OCI-LY1 (cell line): Measurements from ENCODE around the gene E2F4.

ENCODE experiments used
- H2AFZ ChIP-seq: fragments of 200-600 bp; sonication (generic), shearing (Covaris generic); 2 replicates; pipeline ENCODE4 v1.6.0; 2014; ENCODE audit warnings: antibody characterized with exemption, mild to moderate bottlenecking, low read length
- H3F3A ChIP-seq: fragments of 200-600 bp; sonication (generic), shearing (Covaris generic); 2 replicates; pipeline ENCODE4 v1.6.0; 2014; ENCODE audit warnings: mild to moderate bottlenecking, antibody characterized with exemption, low read length, moderate library complexity; ENCODE audit not compliant: insufficient read depth
- H3K27ac ChIP-seq: fragments of 200-600 bp; sonication (generic); 2 replicates; pipeline ENCODE4 v1.5.1; 2014; ENCODE audit warnings: low read length, mixed run types, mild to moderate bottlenecking, low read depth; ENCODE audit not compliant: poor library complexity, severe bottlenecking
- H3K27me3 ChIP-seq: fragments of 200-600 bp; sonication (generic); 2 replicates; pipeline ENCODE4 v1.6.0; 2014; ENCODE audit warnings: antibody characterized with exemption, mild to moderate bottlenecking, low read length, moderate library complexity; ENCODE audit not compliant: insufficient read depth
- H3K36me3 ChIP-seq: fragments of 200-600 bp; sonication (generic); 2 replicates; pipeline ENCODE4 v1.6.1; 2014; ENCODE audit warnings: mild to moderate bottlenecking, antibody characterized with exemption, low read length, moderate library complexity, mixed read lengths; ENCODE audit not compliant: insufficient read depth
- H3K4me1 ChIP-seq: fragments of 200-600 bp; sonication (generic); 2 replicates; pipeline ENCODE4 v1.5.1; 2014; ENCODE audit warnings: mild to moderate bottlenecking, low read length, moderate library complexity; ENCODE audit not compliant: insufficient read depth, severe bottlenecking
- H3K4me2 ChIP-seq: fragments of 200-600 bp; sonication (generic), shearing (Covaris generic); 2 replicates; pipeline ENCODE4 v1.6.1; 2014; ENCODE audit warnings: low read length
- H3K4me3 ChIP-seq: fragments of 200-600 bp; sonication (generic); 2 replicates; pipeline ENCODE4 v1.5.1; 2014; ENCODE audit warnings: low read length, low read depth, mild to moderate bottlenecking, mixed read lengths; ENCODE audit not compliant: poor library complexity, severe bottlenecking
- H3K79me2 ChIP-seq: fragments of 200-600 bp; shearing (Covaris generic); 2 replicates; pipeline ENCODE4 v1.6.1; 2016; ENCODE audit warnings: mixed run types, low read length, mixed read lengths; ENCODE audit not compliant: insufficient read depth
- H3K9ac ChIP-seq: fragments of 200-600 bp; sonication (generic), shearing (Covaris generic); 2 replicates; pipeline ENCODE4 v1.6.1; 2014; ENCODE audit warnings: mild to moderate bottlenecking, low read length, mixed read lengths
- H3K9me2 ChIP-seq: fragments of 200-600 bp; sonication (generic), shearing (Covaris generic); 2 replicates; pipeline ENCODE4 v1.6.1; 2014; ENCODE audit warnings: low read depth, mild to moderate bottlenecking, low read length, mixed read lengths
- H3K9me3 ChIP-seq: fragments of 200-600 bp; shearing (Covaris generic); 2 replicates; pipeline ENCODE4 v1.6.1; 2014; ENCODE audit warnings: low read length, mixed read lengths
- H4K20me1 ChIP-seq: fragments of 200-600 bp; sonication (generic), shearing (Covaris generic); 2 replicates; pipeline ENCODE4 v1.6.0; 2016; ENCODE audit warnings: mild to moderate bottlenecking, low read length; ENCODE audit not compliant: insufficient read depth
- CTCF ChIP-seq: fragments of 200-600 bp; sonication (generic), shearing (Covaris generic); IDR thresholded peaks from 2 replicates; pipeline ENCODE4 v1.5.1; 2017; ENCODE audit warnings: mild to moderate bottlenecking, antibody characterized with exemption, low read length, moderate library complexity, mixed read lengths
- EZH2 ChIP-seq: fragments of 200-600 bp; sonication (generic), shearing (Covaris generic); IDR thresholded peaks from 2 replicates; pipeline ENCODE4 v1.8.0; 2017; ENCODE audit warnings: borderline replicate concordance, mixed run types, mild to moderate bottlenecking, antibody characterized with exemption, low read length, moderate library complexity, mixed read lengths

Gene E2F4

GRCh38 chr16:67233596-67233995 is 41.6 kb downstream of the E2F4 start:
- Histone ChIP-seq H3K9me2 (no peaks in the 10 kb centered on the region), H3K79me2 (no peaks in the 10 kb centered on the region), H3K9ac (no peak overlapping the region), H3K4me3 (no peak overlapping the region), H3K36me3 (peaks cover 36% of the 10 kb centered on the region), H3K4me2 (no peak overlapping the region), H3K27ac (no peak overlapping the region), H4K20me1 (no peaks in the 10 kb centered on the region), H3K9me3 (no peaks in the 10 kb centered on the region), H2AFZ (no peak overlapping the region), H3K4me1 (no peaks in the 10 kb centered on the region), H3F3A (no peaks in the 10 kb centered on the region), H3K27me3 (no peaks in the 10 kb centered on the region)
- TF ChIP-seq EZH2 (no peak), CTCF (no peak)

- Histone ChIP-seq H4K20me1 (no peaks in the 10 kb centered on the region), H3K4me1 (no peaks in the 10 kb centered on the region), H3K36me3 (peaks cover 31% of the 10 kb centered on the region), H3K27me3 (no peaks in the 10 kb centered on the region), H3K9me2 (no peaks in the 10 kb centered on the region), H3K4me3 (no peak overlapping the region), H3K9ac (no peak overlapping the region), H3K27ac (no peak overlapping the region), H3K4me2 (no peak overlapping the region), H3K79me2 (no peaks in the 10 kb centered on the region), H3F3A (no peaks in the 10 kb centered on the region), H2AFZ (no peak overlapping the region), H3K9me3 (no peaks in the 10 kb centered on the region)
- TF ChIP-seq CTCF (no peak), EZH2 (no peak)
Observed at GRCh38 chr16:67234180-67234597, 42.2 kb downstream of the E2F4 start.

- no peaks in the 10 kb centered on the region for H3K27me3 ChIP-seq
Observed at GRCh38 chr16:67235816-67236562, 44.0 kb downstream of the E2F4 start.

More at GRCh38 chr16:67235816-67236562, 44.0 kb downstream of the E2F4 start:
- Histone ChIP-seq H3K4me3 (no peak overlapping the region), H3K4me2 (no peak overlapping the region; the same call in 1 of the 2 replicates), H4K20me1 (no peaks in the 10 kb centered on the region), H3K79me2 (no peaks in the 10 kb centered on the region), H3F3A (no peaks in the 10 kb centered on the region), H3K27ac (no peak overlapping the region), H3K9me3 (no peaks in the 10 kb centered on the region), H3K9ac (no peak overlapping the region), H3K9me2 (no peaks in the 10 kb centered on the region), H3K4me1 (no peaks in the 10 kb centered on the region), H3K36me3 (peaks cover 13% of the 10 kb centered on the region), H2AFZ (no peak overlapping the region)
- TF ChIP-seq EZH2 (no peak), CTCF (no peak)
